GM18858 (cell line): Measurements from ENCODE around the gene MAN1B1.
"Not testable (repeated sequence)": the region's sequence is repeated elsewhere in the genome, so short reads cannot be mapped to it uniquely, and the experiment has no call there.

ENCODE experiments used
- ATAC-seq: cut with Tn5 transposase; IDR thresholded peaks from one replicate; pipeline ENCODE4 v1.9.1; 2021; ENCODE audit not compliant: unreplicated experiment

The MAN1B1 gene

GRCh38 chr9:137126786-137127185, 40.0 kb downstream of the MAN1B1 start:
- no peak for ATAC-seq

- no peak for ATAC-seq
These were observed 40.7 kb downstream of the MAN1B1 start for GRCh38 chr9:137127301-137128157.

GRCh38 chr9:137128158-137128861, 41.5 kb downstream of the MAN1B1 start:
- no peak for ATAC-seq

- ATAC-seq = no peak
These were observed 42.2 kb downstream of the MAN1B1 start for GRCh38 chr9:137128862-137129455.

- peak; percentile 51 for ATAC-seq
These were observed 42.8 kb downstream of the MAN1B1 start for GRCh38 chr9:137129456-137130175.

- ATAC-seq = peak; percentile 16
These were observed 43.5 kb downstream of the MAN1B1 start for GRCh38 chr9:137130176-137130755.

GRCh38 chr9:137134191-137134590, 47.4 kb downstream of the MAN1B1 start:
- no peak for ATAC-seq

GRCh38 chr9:137135154-137135553, 48.4 kb downstream of the MAN1B1 start:
- not testable (repeated sequence) for ATAC-seq

GRCh38 chr9:137136261-137136880, 49.6 kb downstream of the MAN1B1 start:
- no peak for ATAC-seq

GRCh38 chr9:137136881-137137607, 50.3 kb downstream of the MAN1B1 start:
- ATAC-seq = no peak

- no peak for ATAC-seq
These were observed 51.4 kb downstream of the MAN1B1 start for GRCh38 chr9:137138058-137138721.

- no peak for ATAC-seq
These were observed 52.1 kb downstream of the MAN1B1 start, which contains the start of gene GRIN1 for GRCh38 chr9:137138722-137139467. TSS of gene GRIN1 (plus strand) at chr9:137139154. CDS start at chr9:137139487, 333 bp downstream.

- ATAC-seq = no peak
These were observed 52.8 kb downstream of the MAN1B1 start for GRCh38 chr9:137139468-137140150.

- ATAC-seq = no peak
These were observed 53.6 kb downstream of the MAN1B1 start for GRCh38 chr9:137140151-137141012.

- ATAC-seq = no peak
These were observed 54.4 kb downstream of the MAN1B1 start for GRCh38 chr9:137141050-137141810.
